ENCODE results near the gene COX5B. TPM values are rescaled to one million over a fixed set of nuclear protein-coding genes. Genes with fewer than 3 reads are reported as not detected.

The COX5B gene
- polyA plus RNA-seq, 1 donor (not counting 4 experiments of a cell fraction or from before 2014, with no cell fraction given), result 311 TPM

- DNase-seq (ENCODE audit: low read depth, low spot score) (no peak), FAIRE-seq (no peak)
- Histone ChIP-seq H3K27me3 (ENCODE audit: control insufficient read depth, extremely low read depth, insufficient read depth, low read length) (no peaks in the 10 kb centered on the region), H3K4me1 (ENCODE audit: control insufficient read depth, extremely low read depth, insufficient read depth, low read length) (no peaks in the 10 kb centered on the region), H3K9me3 (ENCODE audit: control insufficient read depth, low read depth, low read length) (no peaks in the 10 kb centered on the region), H3K9me1 (ENCODE audit: control insufficient read depth, extremely low read depth, insufficient read depth, low read length) (no peaks in the 10 kb centered on the region), H3K79me2 (ENCODE audit: control insufficient read depth, insufficient read depth, low read length) (no peaks in the 10 kb centered on the region), H2AFZ (ENCODE audit: control insufficient read depth, low read length) (no peak overlapping the region), H3K9ac (ENCODE audit: control insufficient read depth, extremely low read depth, insufficient read depth, low read length) (no peak overlapping the region), H3K36me3 (ENCODE audit: control insufficient read depth in 2 of 2, extremely low read depth in 1 of 2, insufficient read depth in 2 of 2, low read length in 2 of 2) (no peaks in the 10 kb centered on the region), H3K4me3 (ENCODE audit: control insufficient read depth in 2 of 3, extremely low read depth in 1 of 3, insufficient read depth in 2 of 3, low read depth in 1 of 3, low read length in 3 of 3) (no peak overlapping the region), H3K27ac (ENCODE audit: control insufficient read depth, insufficient read depth, low read length) (no peak overlapping the region), H3K4me2 (ENCODE audit: control insufficient read depth, extremely low read depth, insufficient read depth, low read depth, low read length) (no peak overlapping the region), H4K20me1 (ENCODE audit: control insufficient read depth, extremely low read depth, insufficient read depth, low read length) (no peaks in the 10 kb centered on the region)
- dilution Hi-C loops (cut with MboI; ENCODE audit: extremely low pct_ligation_motif_present, low sequenced_read_pairs), result no loop called here
- no peak for TF ChIP-seq EZH2 (IDR thresholded peaks at IDR 0.05; ENCODE audit: low read length)
- no peak for TF ChIP-seq CTCF (optimal IDR thresholded peaks at IDR 0.05 in 1 of 3, IDR thresholded peaks at IDR 0.05 in 1 of 3, conservative IDR thresholded peaks at IDR 0.05 in 1 of 3; ENCODE audit: extremely low read depth in 1 of 3, insufficient read depth in 2 of 3, low read length in 3 of 3)
Measured at GRCh38 chr2:97675430-97676113, 29.7 kb downstream of the COX5B start.

GRCh38 chr2:97676620-97677019 lies 30.8 kb downstream of the COX5B start:
- no peak overlapping the region for H3K4me3 ChIP-seq (ENCODE audit: control insufficient read depth in 2 of 3, extremely low read depth in 1 of 3, insufficient read depth in 2 of 3, low read depth in 1 of 3, low read length in 3 of 3)
- H3K9ac ChIP-seq (ENCODE audit: control insufficient read depth, extremely low read depth, insufficient read depth, low read length), result no peak overlapping the region
- no peaks in the 10 kb centered on the region for H3K4me1 ChIP-seq (ENCODE audit: control insufficient read depth, extremely low read depth, insufficient read depth, low read length)
- no peak overlapping the region for H2AFZ ChIP-seq (ENCODE audit: control insufficient read depth, low read length)
- H3K36me3 ChIP-seq (ENCODE audit: control insufficient read depth in 2 of 2, extremely low read depth in 1 of 2, insufficient read depth in 2 of 2, low read length in 2 of 2), result no peaks in the 10 kb centered on the region
- dilution Hi-C loops (cut with MboI; ENCODE audit: extremely low pct_ligation_motif_present, low sequenced_read_pairs), result no loop called here
- no peak overlapping the region for H3K27ac ChIP-seq (ENCODE audit: control insufficient read depth, insufficient read depth, low read length)
- H4K20me1 ChIP-seq (ENCODE audit: control insufficient read depth, extremely low read depth, insufficient read depth, low read length), result no peaks in the 10 kb centered on the region
- H3K9me3 ChIP-seq (ENCODE audit: control insufficient read depth, low read depth, low read length), result no peaks in the 10 kb centered on the region
- TF ChIP-seq CTCF (optimal IDR thresholded peaks at IDR 0.05 in 1 of 3, IDR thresholded peaks at IDR 0.05 in 1 of 3, conservative IDR thresholded peaks at IDR 0.05 in 1 of 3; ENCODE audit: extremely low read depth in 1 of 3, insufficient read depth in 2 of 3, low read length in 3 of 3), result no peak
- no peak for TF ChIP-seq EZH2 (IDR thresholded peaks at IDR 0.05; ENCODE audit: low read length)
- DNase-seq (ENCODE audit: low read depth, low spot score), result no peak
- H3K4me2 ChIP-seq (ENCODE audit: control insufficient read depth, extremely low read depth, insufficient read depth, low read depth, low read length), result no peak overlapping the region
- no peaks in the 10 kb centered on the region for H3K9me1 ChIP-seq (ENCODE audit: control insufficient read depth, extremely low read depth, insufficient read depth, low read length)
- H3K27me3 ChIP-seq (ENCODE audit: control insufficient read depth, extremely low read depth, insufficient read depth, low read length), result no peaks in the 10 kb centered on the region
- no peak for FAIRE-seq
- no peaks in the 10 kb centered on the region for H3K79me2 ChIP-seq (ENCODE audit: control insufficient read depth, insufficient read depth, low read length)
